GM15510 (cell line): ENCODE measurements around the gene EHD2.
A peak's percentile ranks its signal among the peaks of the same experiment; 100 is the strongest.

Experiments used
- POLR2A ChIP-seq: IDR thresholded peaks from 3 replicates; pipeline ENCODE4 v1.6.1; 2011; ENCODE audit warnings: borderline replicate concordance; ENCODE audit not compliant: insufficient read length; ENCODE audit errors: extremely low read depth

EHD2 gene

DNA sequence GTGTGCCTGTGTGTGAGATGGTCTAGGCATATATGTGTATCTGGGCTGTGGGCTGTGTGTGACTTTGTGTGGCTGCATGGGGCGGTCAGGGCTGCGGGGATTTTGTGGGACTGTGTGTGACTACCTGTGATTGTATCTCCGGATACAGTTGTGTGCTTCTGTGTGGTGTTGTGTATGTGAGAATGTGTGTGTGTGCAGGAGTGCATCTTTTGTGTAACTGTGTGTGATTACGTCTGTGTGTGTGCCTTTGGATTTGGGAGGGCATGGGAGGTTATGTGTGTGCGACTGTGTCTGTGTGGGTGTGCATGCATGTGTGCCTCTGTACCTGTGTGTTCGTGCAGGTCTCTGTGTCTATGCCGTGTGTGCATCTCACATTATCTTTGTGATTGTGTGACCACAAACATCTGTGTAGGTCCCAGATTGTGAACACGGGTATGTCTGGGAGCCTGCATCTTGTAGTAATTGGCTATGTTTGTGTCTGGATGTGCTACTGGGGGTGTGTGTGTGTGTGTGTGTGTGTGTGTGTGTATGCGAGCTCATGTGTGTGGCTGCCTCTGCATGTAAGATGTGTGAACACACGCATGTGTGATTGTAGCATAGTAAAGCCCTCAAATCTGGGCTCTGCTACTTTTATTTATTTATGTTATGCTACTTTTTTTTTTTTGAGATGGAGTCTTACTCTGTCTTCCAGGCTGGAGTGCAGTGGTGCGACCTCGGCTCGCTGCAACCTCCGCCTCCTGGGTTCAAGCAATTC, 7.6 kb downstream of the EHD2 start:
- TF ChIP-seq POLR2A: no peak

DNA sequence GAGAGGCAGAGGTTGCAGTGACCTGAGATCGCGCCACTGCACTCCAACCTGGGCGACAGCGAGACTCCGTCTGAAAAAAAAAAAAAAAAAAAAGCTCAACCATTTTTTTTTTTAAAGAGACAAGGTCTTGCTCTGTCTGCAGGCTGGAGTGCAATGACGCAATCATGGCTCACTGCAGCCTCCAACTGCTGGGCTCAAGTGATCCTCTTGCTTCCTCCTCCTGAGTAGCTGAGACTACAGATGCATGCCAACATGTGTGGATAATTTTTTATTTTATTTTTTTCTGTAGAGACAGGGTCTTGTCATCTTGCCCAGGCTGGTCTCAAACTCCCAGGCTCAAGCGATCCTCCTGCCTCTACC, 10.3 kb downstream of the EHD2 start:
- TF ChIP-seq POLR2A: no peak

DNA sequence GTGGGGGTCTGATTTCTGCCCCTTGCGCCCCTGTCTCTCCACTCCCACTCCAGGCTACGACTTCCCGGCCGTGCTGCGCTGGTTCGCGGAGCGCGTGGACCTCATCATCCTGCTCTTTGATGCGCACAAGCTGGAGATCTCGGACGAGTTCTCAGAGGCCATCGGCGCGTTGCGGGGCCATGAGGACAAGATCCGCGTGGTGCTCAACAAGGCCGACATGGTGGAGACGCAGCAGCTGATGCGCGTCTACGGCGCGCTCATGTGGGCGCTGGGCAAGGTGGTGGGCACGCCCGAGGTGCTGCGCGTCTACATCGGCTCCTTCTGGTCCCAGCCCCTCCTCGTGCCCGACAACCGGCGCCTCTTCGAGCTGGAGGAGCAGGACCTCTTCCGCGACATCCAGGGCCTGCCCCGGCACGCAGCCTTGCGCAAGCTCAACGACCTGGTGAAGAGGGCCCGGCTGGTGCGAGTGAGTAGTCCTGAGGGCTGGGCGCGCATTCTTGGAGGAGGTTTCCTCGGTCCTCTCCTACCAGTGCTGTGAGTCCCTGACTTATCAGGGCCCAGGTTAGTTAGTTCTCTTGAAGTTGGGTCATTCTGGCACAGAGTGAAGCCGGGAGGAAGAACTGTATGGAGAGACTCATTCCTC, 12.7 kb downstream of the EHD2 start:
- TF ChIP-seq POLR2A: no peak

GRCh38 chr19:47726467-47726866, 13.2 kb downstream of the EHD2 start:
- TF ChIP-seq POLR2A: no peak

- TF ChIP-seq POLR2A: no peak
Measured at GRCh38 chr19:47729468-47729798, 16.2 kb downstream of the EHD2 start.

DNA sequence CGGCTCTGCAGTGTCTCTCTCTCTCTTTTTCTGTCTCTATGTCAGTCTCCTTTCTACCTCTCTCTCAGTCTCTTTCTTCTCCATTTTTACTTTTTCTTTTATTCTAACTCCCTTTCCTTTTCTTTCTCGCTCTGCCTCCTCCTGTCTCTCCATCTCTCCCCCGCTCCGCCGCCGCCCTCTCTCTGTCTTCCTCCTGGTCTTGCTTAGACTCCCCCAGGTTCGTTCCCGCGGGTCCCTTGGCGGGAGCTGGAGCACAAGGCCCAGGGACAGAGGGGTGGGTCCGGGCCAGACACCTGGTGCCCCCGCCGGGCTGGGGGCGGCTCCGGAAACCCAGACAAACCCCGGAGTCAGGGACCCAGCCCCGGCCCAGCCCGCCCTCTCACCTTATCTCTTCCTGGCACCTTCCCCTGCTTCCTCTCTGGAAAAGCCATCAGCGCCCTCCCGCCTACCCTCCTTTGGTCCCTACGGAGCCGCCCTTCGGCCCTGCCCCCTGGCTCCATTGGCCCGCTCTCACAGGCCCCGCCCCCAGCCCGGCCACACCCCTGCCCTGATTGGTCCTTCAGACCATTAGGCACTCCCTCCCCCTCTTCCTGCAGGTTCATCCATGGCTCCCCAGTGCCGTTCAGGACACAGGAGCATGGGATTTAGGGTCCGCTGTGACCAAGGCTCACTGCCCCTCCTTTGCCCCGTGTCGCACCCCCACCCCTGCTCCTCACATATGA, 16.7 kb downstream of the EHD2 start:
- TF ChIP-seq POLR2A: no peak

GRCh38 chr19:47730521-47730889, 17.3 kb downstream of the EHD2 start:
- no peak for TF ChIP-seq POLR2A

DNA sequence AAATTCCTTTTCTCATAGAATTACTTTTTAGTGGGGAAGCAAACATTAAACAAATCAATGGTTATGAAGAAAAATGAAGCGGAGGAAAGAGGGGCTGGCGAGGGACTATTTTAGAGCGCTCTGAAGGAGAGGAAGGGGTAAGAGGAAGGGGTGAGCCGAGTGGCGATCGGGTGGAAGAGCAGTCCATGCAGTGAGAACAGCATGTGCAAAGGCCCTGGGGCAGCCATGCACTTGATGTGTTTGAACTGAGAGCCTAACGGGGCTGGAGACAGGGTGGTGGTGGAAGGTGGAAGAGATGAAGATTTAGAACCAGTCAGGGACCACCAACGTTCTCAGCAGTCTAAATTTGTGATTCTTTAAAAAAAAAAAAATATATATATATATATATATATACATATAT, 17.7 kb downstream of the EHD2 start:
- no peak for TF ChIP-seq POLR2A

DNA sequence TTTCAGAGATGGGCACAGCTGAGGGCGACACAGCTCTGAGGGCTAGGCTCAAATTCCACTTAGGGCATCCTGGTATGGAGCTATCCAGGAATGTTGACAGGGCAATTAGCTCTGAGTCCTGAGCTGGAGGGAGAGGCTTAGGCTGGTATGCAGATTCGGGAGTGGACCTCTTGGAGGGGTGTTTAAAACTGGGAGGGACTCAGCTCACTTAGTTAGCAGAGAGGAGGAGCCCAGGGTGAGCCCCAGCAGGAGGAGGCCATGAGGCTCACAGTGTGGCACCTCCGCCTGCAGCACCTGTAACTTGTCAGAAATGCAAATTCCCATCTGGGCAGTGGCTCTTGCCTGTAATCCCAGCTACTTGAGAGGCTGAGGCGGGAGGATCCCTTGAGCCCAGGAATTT, 21.9 kb downstream of the EHD2 start:
- TF ChIP-seq POLR2A: no peak

- no peak for TF ChIP-seq POLR2A
Measured at GRCh38 chr19:47740866-47741519, 27.8 kb downstream of the EHD2 start.

- TF ChIP-seq POLR2A: no peak
Measured at GRCh38 chr19:47741544-47742140, 28.4 kb downstream of the EHD2 start.

- no peak for TF ChIP-seq POLR2A
Measured at GRCh38 chr19:47742634-47743033, 29.4 kb downstream of the EHD2 start.

DNA sequence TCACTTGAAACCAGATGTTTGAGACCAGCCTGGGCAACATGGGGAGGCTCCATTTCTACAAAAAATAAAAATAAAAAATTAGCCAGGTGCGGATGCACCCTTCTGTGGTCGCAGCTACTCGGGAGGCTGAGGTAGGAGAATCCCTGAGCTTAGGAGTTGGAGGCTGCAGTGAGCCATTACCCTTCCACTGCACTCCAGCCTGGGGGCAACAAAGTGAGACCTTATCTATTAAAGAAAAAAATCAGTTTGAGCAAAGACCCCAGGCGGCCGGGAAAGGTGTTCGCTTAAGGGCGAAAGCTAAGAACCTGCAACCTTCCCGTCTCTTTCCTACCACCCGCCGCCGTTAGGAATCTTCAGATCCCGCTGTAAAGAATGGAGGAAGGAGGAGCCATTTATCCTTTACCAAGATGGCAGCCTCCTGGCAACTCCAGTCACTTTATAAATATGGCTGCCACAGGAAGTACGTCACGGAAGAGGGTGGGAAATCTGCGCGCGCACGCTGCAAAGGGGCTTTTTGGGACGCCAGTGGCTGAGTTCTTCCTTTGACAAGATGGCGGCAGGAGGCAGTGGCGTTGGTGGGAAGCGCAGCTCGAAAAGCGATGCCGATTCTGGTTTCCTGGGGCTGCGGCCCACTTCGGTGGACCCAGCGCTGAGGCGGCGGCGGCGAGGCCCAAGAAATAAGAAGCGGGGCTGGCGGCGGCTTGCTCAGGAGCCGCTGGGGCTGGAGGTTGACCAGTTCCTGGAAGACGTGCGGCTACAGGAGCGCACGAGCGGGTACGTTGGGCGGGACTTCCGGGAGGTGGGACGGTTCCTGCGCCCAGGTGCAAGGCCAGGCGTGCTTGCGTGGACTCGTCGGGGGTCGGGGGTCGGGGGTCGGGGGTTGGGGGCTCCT, 32.0 kb downstream of the EHD2 start, which contains the start of gene NOP53:
Gene NOP53, plus strand, starts transcription at position 537 of the 892 bp plus-strand sequence. Its CDS starts 14 bp downstream, at position 551.
- peak; percentile 87 for TF ChIP-seq POLR2A

DNA sequence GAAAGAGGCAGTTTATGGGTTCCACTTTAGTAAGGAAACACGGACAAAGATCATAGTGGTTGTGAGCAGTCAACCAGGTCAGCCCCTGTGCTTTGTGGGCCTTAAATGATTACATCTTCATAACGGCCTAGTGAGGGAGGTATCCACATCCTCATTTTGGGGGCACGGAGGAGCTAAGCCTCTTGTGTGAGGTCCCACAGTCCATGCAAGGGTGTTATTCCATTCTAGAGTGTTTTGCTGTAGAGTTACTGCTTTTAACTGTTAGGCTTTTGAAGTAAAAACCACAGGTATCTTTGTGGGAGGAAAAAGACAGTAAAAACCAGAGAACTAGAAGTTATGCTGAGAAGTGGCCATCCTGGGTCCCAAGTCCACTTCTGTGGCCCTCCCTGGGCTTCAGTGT, 36.1 kb downstream of the EHD2 start:
- TF ChIP-seq POLR2A: no peak
